Measurements from ENCODE around the gene UBE2QL1.

UBE2QL1 gene

DNA sequence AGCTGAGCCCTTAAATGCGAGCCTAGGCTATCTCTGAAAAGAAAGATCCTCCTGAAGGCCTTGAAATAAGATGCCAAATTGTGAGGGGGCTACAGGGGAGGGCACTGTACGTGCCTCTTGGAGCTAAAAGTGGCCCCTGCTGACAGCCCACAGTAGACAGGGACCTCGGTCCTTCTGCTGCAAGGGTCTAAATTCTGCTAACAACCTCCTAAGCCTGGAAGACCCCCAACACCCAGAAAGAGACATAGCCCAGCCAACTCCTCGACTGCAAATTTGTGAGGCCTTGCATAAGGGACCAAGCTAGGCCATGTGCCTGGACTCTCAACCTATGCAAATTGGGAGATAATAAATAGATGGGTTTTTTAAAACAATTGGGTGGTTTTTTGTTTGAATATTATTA, 54.7 kb downstream of the UBE2QL1 start:
- H3K27ac ChIP-seq (ENCODE audit: poor library complexity, severe bottlenecking), result no peak overlapping the region
- no peaks in the 10 kb centered on the region for H3K9me3 ChIP-seq (ENCODE audit: severe bottlenecking)
- no peaks in the 10 kb centered on the region for H3K36me3 ChIP-seq (ENCODE audit: low read depth)
- H3K4me3 ChIP-seq (ENCODE audit: severe bottlenecking), result no peak overlapping the region
- no peaks in the 10 kb centered on the region for H3K27me3 ChIP-seq (ENCODE audit: insufficient read depth, poor library complexity, severe bottlenecking)
- DNase-seq (ENCODE audit: low spot score), result no peak
- ATAC-seq (ENCODE audit: low read depth), result no peak
- peaks cover 6% of the 10 kb centered on the region for H3K4me1 ChIP-seq (ENCODE audit: insufficient read depth, poor library complexity, severe bottlenecking)
- TF ChIP-seq, protein P1, sequence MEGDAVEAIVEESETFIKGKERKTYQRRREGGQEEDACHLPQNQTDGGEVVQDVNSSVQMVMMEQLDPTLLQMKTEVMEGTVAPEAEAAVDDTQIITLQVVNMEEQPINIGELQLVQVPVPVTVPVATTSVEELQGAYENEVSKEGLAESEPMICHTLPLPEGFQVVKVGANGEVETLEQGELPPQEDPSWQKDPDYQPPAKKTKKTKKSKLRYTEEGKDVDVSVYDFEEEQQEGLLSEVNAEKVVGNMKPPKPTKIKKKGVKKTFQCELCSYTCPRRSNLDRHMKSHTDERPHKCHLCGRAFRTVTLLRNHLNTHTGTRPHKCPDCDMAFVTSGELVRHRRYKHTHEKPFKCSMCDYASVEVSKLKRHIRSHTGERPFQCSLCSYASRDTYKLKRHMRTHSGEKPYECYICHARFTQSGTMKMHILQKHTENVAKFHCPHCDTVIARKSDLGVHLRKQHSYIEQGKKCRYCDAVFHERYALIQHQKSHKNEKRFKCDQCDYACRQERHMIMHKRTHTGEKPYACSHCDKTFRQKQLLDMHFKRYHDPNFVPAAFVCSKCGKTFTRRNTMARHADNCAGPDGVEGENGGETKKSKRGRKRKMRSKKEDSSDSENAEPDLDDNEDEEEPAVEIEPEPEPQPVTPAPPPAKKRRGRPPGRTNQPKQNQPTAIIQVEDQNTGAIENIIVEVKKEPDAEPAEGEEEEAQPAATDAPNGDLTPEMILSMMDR (IDR thresholded peaks at IDR 0.05; ENCODE audit: poor library complexity, severe bottlenecking), result no peak

DNA sequence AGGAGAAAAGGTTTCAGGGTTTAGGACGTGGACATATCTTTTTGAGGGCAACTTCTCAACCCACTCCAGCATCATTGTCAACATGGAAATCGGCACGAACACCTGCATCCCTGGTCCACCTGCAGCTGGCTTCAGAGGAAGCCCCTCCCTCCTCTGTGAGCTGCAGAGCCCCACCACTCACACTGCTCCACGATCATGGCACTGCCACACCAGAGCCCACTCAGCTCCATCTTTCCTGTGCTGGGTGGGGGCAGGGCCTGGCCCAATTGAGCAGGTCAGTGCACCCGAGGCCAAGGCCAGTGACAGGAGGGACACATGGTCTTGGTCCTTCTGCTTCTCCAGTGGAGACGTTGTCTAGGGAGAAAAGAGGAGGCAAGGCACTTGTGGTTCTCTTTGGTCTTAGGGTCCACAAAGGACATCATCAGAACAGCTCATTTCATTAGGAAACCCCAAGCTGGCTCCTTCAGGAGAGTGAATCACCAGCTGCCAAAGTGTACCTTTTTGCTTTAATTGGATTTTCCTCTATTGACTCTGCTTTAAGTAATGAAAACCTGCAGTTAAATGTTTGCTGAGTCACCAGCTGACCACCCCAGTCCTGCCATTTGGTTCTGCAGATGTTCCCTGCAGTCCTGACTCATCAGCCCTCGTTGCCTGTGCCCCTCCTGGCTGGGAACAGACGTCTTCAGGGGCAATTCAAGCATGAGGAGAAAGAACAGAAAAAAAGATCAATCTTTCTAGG, 56.2 kb downstream of the UBE2QL1 start:
- TF ChIP-seq, protein P1 (IDR thresholded peaks at IDR 0.05; ENCODE audit: poor library complexity, severe bottlenecking), result no peak
- Histone ChIP-seq H3K4me1 (ENCODE audit: insufficient read depth, poor library complexity, severe bottlenecking) (peaks cover 6% of the 10 kb centered on the region), H3K27me3 (ENCODE audit: insufficient read depth, poor library complexity, severe bottlenecking) (no peaks in the 10 kb centered on the region), H3K27ac (ENCODE audit: poor library complexity, severe bottlenecking) (peak overlapping the region; percentile 10), H3K4me3 (ENCODE audit: severe bottlenecking) (no peak overlapping the region), H3K36me3 (ENCODE audit: low read depth) (no peaks in the 10 kb centered on the region), H3K9me3 (ENCODE audit: severe bottlenecking) (no peaks in the 10 kb centered on the region)
- ATAC-seq (ENCODE audit: low read depth) (peak; percentile 91), DNase-seq (ENCODE audit: low spot score) (no peak)

DNA sequence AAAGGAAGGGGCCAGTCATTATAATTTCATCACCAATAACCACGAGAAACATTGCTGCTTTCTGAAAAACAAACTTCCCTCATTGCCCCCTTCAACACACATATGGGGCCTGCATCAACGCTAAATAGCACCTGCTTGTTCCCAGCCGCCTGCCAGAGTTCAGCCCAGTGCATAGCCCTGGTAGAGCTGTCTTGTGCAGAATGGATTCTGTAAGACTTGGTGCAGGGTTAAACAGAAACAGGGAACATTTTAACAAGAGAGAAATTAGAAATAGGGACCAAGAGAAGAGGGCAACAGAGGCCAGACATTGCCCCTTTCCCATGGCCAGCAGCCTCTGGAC, 56.7 kb downstream of the UBE2QL1 start:
- no peak overlapping the region for H3K27ac ChIP-seq (ENCODE audit: poor library complexity, severe bottlenecking)
- no peaks in the 10 kb centered on the region for H3K9me3 ChIP-seq (ENCODE audit: severe bottlenecking)
- no peak overlapping the region for H3K4me3 ChIP-seq (ENCODE audit: severe bottlenecking)
- no peaks in the 10 kb centered on the region for H3K36me3 ChIP-seq (ENCODE audit: low read depth)
- DNase-seq (ENCODE audit: low spot score) (no peak), ATAC-seq (ENCODE audit: low read depth) (peak; percentile 6; the same call in 1 of the 3 replicates)
- peaks cover 6% of the 10 kb centered on the region for H3K4me1 ChIP-seq (ENCODE audit: insufficient read depth, poor library complexity, severe bottlenecking)
- TF ChIP-seq, protein P1 (IDR thresholded peaks at IDR 0.05; ENCODE audit: poor library complexity, severe bottlenecking), result no peak
- no peaks in the 10 kb centered on the region for H3K27me3 ChIP-seq (ENCODE audit: insufficient read depth, poor library complexity, severe bottlenecking)

DNA sequence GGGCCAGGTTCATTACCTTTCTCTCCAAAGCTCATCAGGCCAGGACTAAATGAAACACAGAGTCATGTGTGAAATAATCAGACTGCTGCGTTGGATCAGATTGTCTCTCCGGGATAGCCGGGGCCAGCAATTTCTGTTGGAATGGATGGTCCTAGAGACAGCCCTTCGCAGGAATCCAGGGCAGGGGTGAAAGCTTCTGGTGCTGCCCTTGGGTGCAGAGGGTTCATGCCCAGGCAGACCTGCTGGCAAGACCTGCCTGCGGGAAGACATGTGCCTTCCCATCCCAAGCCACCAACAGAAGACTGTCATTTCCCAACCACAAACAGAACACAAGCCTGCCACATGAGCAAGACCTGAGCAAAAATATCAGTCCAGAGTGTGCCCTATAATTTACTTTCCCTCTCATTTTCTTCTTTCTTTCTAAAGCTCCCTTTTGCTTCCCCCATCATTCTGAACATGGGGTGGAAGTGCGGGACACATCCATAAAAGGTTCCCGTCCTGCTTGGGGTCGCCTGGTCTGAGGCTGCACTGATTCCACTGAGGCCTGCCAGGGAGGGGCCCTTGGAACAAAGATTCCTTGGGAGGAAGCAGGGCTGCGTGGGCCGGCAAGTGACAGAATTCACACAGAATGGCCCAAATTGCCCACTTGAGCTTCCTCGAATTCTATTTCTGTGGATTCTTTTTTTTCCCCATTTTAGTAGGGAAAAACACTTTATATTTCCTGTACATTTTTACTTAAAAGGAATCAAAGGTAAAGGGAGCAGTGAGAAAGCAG, 57.3 kb downstream of the UBE2QL1 start:
- TF ChIP-seq, protein P1 (IDR thresholded peaks at IDR 0.05; ENCODE audit: poor library complexity, severe bottlenecking), result no peak
- H3K36me3 ChIP-seq (ENCODE audit: low read depth), result no peaks in the 10 kb centered on the region
- no peaks in the 10 kb centered on the region for H3K9me3 ChIP-seq (ENCODE audit: severe bottlenecking)
- no peak overlapping the region for H3K27ac ChIP-seq (ENCODE audit: poor library complexity, severe bottlenecking)
- ATAC-seq (ENCODE audit: low read depth) (no peak), DNase-seq (ENCODE audit: low spot score) (no peak)
- peaks cover 6% of the 10 kb centered on the region for H3K4me1 ChIP-seq (ENCODE audit: insufficient read depth, poor library complexity, severe bottlenecking)
- no peak overlapping the region for H3K4me3 ChIP-seq (ENCODE audit: severe bottlenecking)
- H3K27me3 ChIP-seq (ENCODE audit: insufficient read depth, poor library complexity, severe bottlenecking), result no peaks in the 10 kb centered on the region

- Histone ChIP-seq H3K27me3 (ENCODE audit: insufficient read depth, poor library complexity, severe bottlenecking) (no peaks in the 10 kb centered on the region), H3K9me3 (ENCODE audit: severe bottlenecking) (no peaks in the 10 kb centered on the region), H3K4me3 (ENCODE audit: severe bottlenecking) (no peak overlapping the region), H3K27ac (ENCODE audit: poor library complexity, severe bottlenecking) (no peak overlapping the region), H3K36me3 (ENCODE audit: low read depth) (no peaks in the 10 kb centered on the region), H3K4me1 (ENCODE audit: insufficient read depth, poor library complexity, severe bottlenecking) (peaks cover 6% of the 10 kb centered on the region)
- no peak for DNase-seq (ENCODE audit: low spot score)
- TF ChIP-seq, protein P1 (IDR thresholded peaks at IDR 0.05; ENCODE audit: poor library complexity, severe bottlenecking), result no peak
- ATAC-seq (ENCODE audit: low read depth), result no peak
Observed at GRCh38 chr5:6506611-6507010, 58.0 kb downstream of the UBE2QL1 start.

Measured in RWPE2 (cell line).